GM12878 (cell line): ENCODE results near the gene ANKRD44. TPM values are rescaled to one million over a fixed set of nuclear protein-coding genes. Genes with fewer than 3 reads are reported as not detected.

Experiments
- ATAC-seq: fragments of 200-7000 bp; cut with Tn5 transposase; 3 replicates; pipeline ENCODE4 v1.9.1; 2020; ENCODE audit warnings: mild to moderate bottlenecking, moderate library complexity
- BruUV-seq: library from RNA; stranded (reverse); fragments of 400-500 nt; replicated peaks from 2 replicates; lab custom pipeline; 2021; lab: Mats Ljungman, UMichigan
- CTCF ChIA-PET: fragments of 300-600 bp; sonication (Branson Sonifier 250); formaldehyde crosslinking; extraction: SDS; loops from one replicate; lab custom pipeline; 2021; ENCODE audit warnings: inconsistent platforms; lab: Yijun Ruan, JAX
- POLR2A ChIA-PET: fragments of 350-600 bp; formaldehyde crosslinking; extraction: SDS; loops from one replicate; lab custom pipeline; 2021; ENCODE audit warnings: inconsistent platforms; lab: Charles Lee
- RAD21 ChIA-PET: fragments of 300-600 bp; sonication (Branson Sonifier 250); formaldehyde crosslinking; loops from one replicate; lab custom pipeline; 2023; ENCODE audit warnings: antibody characterized with exemption; ENCODE audit not compliant: unreplicated experiment; lab: Charles Lee
- SMC1A ChIA-PET: fragments of 300-600 bp; sonication (Branson Sonifier 250); formaldehyde crosslinking; loops from one replicate; lab custom pipeline; 2023; ENCODE audit not compliant: unreplicated experiment, uncharacterized antibody; lab: Charles Lee
- DNase-seq: peaks from one replicate; pipeline ENCODE4 v3.0.0-alpha.2; 2011; ENCODE audit warnings: low read depth, low spot score
- FAIRE-seq: peaks from 3 replicates; lab custom pipeline; 2011; peaks lifted over from hg19 to GRCh38; lab: Jason Lieb, UNC
- H2AFZ ChIP-seq: 2 replicates; pipeline ENCODE4 v1.6.0; 2011; ENCODE audit warnings: low read depth, low read length, control low read depth; ENCODE audit not compliant: control insufficient read depth
- H3K27ac ChIP-seq: 2 replicates; pipeline ENCODE4 v1.5.1; 2011; ENCODE audit warnings: control low read depth; ENCODE audit not compliant: control insufficient read depth, insufficient read depth
- H3K27me3 ChIP-seq, 2 experiments: replicated peaks in 1 of 2; 2 replicates each; pipeline versions ENCODE4 v1.6.0 to v1.6.1; 2011; ENCODE audit warnings: low read length in 1 of 2; ENCODE audit not compliant: control insufficient read depth in 2 of 2, insufficient read depth in 2 of 2
- H3K36me3 ChIP-seq, 2 experiments: 2 replicates each; pipeline ENCODE4 v1.5.1; 2011; ENCODE audit warnings: low read length in 1 of 2; ENCODE audit not compliant: control insufficient read depth in 2 of 2, insufficient read depth in 2 of 2
- H3K4me1 ChIP-seq: 2 replicates; pipeline ENCODE4 v1.6.1; 2011; ENCODE audit warnings: mild to moderate bottlenecking, low read length, moderate library complexity, mixed read lengths; ENCODE audit not compliant: control insufficient read depth, insufficient read depth
- H3K4me2 ChIP-seq: 2 replicates; pipeline ENCODE4 v1.6.0; 2011; ENCODE audit warnings: control low read depth; ENCODE audit not compliant: control insufficient read depth, insufficient read depth
- H3K4me3 ChIP-seq: fragments of 200-600 bp; sonication (generic); 2 replicates; pipeline ENCODE4 v1.5.1; 2016
- H3K79me2 ChIP-seq: 2 replicates; pipeline ENCODE4 v1.6.0; 2011; ENCODE audit warnings: low read length; ENCODE audit not compliant: control insufficient read depth, insufficient read depth
- H3K9ac ChIP-seq: 2 replicates; pipeline ENCODE4 v1.8.0; 2011; ENCODE audit warnings: low read length, control low read depth, mixed read lengths; ENCODE audit not compliant: control insufficient read depth, insufficient read depth
- H3K9me3 ChIP-seq: replicated peaks from 3 replicates; pipeline ENCODE4 v1.5.1; 2011; ENCODE audit warnings: mild to moderate bottlenecking, low read length; ENCODE audit not compliant: control insufficient read depth, insufficient read depth
- H4K20me1 ChIP-seq: 2 replicates; pipeline ENCODE4 v1.6.0; 2011; ENCODE audit not compliant: control insufficient read depth, insufficient read depth
- MLLT1 ChIP-seq: fragments of 450-650 bp; IDR thresholded peaks from 2 replicates; pipeline ENCODE4 v1.6.1; 2016; ENCODE audit warnings: mild to moderate bottlenecking
- NFYB ChIP-seq: IDR thresholded peaks from 2 replicates; pipeline ENCODE4 v1.6.1; 2011; ENCODE audit warnings: low read depth, mild to moderate bottlenecking, low read length, improper control_type of control experiment, moderate library complexity; ENCODE audit not compliant: insufficient read depth
- SPI1 ChIP-seq: IDR thresholded peaks from 2 replicates; pipeline ENCODE4 v1.6.1; 2011; ENCODE audit warnings: low read depth, mild to moderate bottlenecking, low read length, moderate library complexity, borderline replicate concordance; ENCODE audit not compliant: insufficient read depth
- YY1 ChIP-seq: IDR thresholded peaks from 2 replicates; pipeline ENCODE4 v1.6.1; 2011; ENCODE audit warnings: low read depth, mild to moderate bottlenecking, low read length
- WGBS: methylation state at CpG from one replicate; pipeline ENCODE4 v1.1.6; 2016; ENCODE audit warnings: low lambda C conversion rate; ENCODE audit not compliant: insufficient replicate concordance, insufficient coverage; ENCODE audit errors: missing lambda C conversion rate; 5-methylcytosine and 5-hydroxymethylcytosine counted together
- in situ Hi-C: fragments of 300-500 bp; cut with MboI; formaldehyde crosslinking; loops from 9 replicates; pipeline ENCODE4 v1.14.3; 2018; ENCODE audit warnings: mixed read lengths
- intact Hi-C: fragments of 100-400 bp; cut with micrococcal nuclease; formaldehyde crosslinking; loops from one replicate; pipeline ENCODE4 v1.14.2; 2022; ENCODE audit not compliant: unreplicated experiment
- polyA plus RNA-seq, 11 experiments: library from polyadenylated mRNA; depleted of rRNA in 4 of 11; unstranded in 6 of 11; stranded (reverse) in 5 of 11; fragments of >200 nt; fragmentation: Nextera tagmentation in 4 of 11; fragmentation: Illumina TruSeq in 1 of 11; extraction: Ambion mirVana in 4 of 11; extraction: Trizol in 1 of 11; gene quantifications; 1 replicate in 1 of 11; 2 replicates in 10 of 11; pipeline versions ENCODE4 v1.2.1 to v1.2.3, GENCODE V29; 2011 to 2016; ENCODE audit warnings: inconsistent platforms in 2 of 11, missing spikeins in 2 of 11, low read depth in 1 of 11
- total RNA-seq, 4 experiments: library from RNA; depleted of rRNA in 3 of 4; stranded (reverse); fragments of >200 nt in 3 of 4; fragmentation: Illumina TruSeq in 1 of 4; extraction: Trizol in 1 of 4; gene quantifications; 2 replicates each; pipeline versions ENCODE4 v1.2.1 to v1.2.3, GENCODE V29; 2013 to 2021

The ANKRD44 gene
- total and polyA plus RNA-seq, 10 of the 15 experiments (the other 5 are each of a cell fraction or from before 2014, with no cell fraction given): 19.1 to 99.1 (median 59.6) TPM

GRCh38 chr2:197141702-197142473, 168.7 kb downstream of the ANKRD44 start:
- intact Hi-C loops: no loop called here

More at GRCh38 chr2:197141702-197142473, 168.7 kb downstream of the ANKRD44 start:
- ChIA-PET POLR2A (interaction anchor here (0.6 to 1.6 kb wide), 3 partner anchors 10 to 214 kb away, joined by 3 to 5 read pairs (median 3); no protein-coding TSS in a partner anchor), SMC1A (interaction anchor here (0.9 to 3.7 kb wide), 12 partner anchors 7 to 66 kb away, joined by 3 to 24 read pairs (median 6); no protein-coding TSS in a partner anchor), RAD21 (interaction anchor here (0.6 to 3.7 kb wide), 6 partner anchors 9 to 57 kb away, joined by 3 to 23 read pairs (median 4); no protein-coding TSS in a partner anchor), CTCF (interaction anchor here (0.9 to 2.4 kb wide), 6 partner anchors 14 to 57 kb away, joined by 3 to 17 read pairs (median 5); no protein-coding TSS in a partner anchor)
- peaks cover 0 to 3% of the 10 kb centered on the region in 2 experiments; a peak in 1 of 4 replicates for H3K36me3 ChIP-seq
- H3K79me2 ChIP-seq: peaks cover 4% of the 10 kb centered on the region
- H3K4me3 ChIP-seq: no peak overlapping the region
- 35% methylated on average over 2 of the region's 2 CpGs for WGBS
- H4K20me1 ChIP-seq: no peaks in the 10 kb centered on the region
- peaks cover 52% of the 10 kb centered on the region for H3K4me1 ChIP-seq
- BruUV-seq: no TSS peak
- no peaks in the 10 kb centered on the region for H3K27me3 ChIP-seq
- FAIRE-seq (no peak), DNase-seq (no peak), ATAC-seq (no peak)
- H3K9me3 ChIP-seq: no peaks in the 10 kb centered on the region; the same call in 1 of the 3 replicates
- in situ Hi-C loops: no loop called here
- H3K9ac ChIP-seq: no peak overlapping the region
- peak overlapping the region; percentile 11; the same call in 1 of the 2 replicates for H3K4me2 ChIP-seq
- TF ChIP-seq MLLT1 (0 out of 2 replicates have a peak, but pooled peaks have one; percentile 0), NFYB (no peak), SPI1 (peak; percentile 63; the same call in 1 of the 2 replicates), YY1 (no peak)
- H2AFZ ChIP-seq: no peak overlapping the region
- no peak overlapping the region; the same call in 1 of the 2 replicates for H3K27ac ChIP-seq
